Fibroblast of lung (primary cell): ENCODE data around the gene CHCHD6. TPM values are rescaled to one million over a fixed set of nuclear protein-coding genes. Genes with fewer than 3 reads are reported as not detected.

Experiments
- DNase-seq, 2 donors: peaks; one replicate each; pipeline versions ENCODE4 v3.0.0 to v3.0.0-alpha.2; 2010; ENCODE audit warnings: low read depth in 2 of 2
- H2AFZ ChIP-seq: 2 replicates; pipeline ENCODE4 v1.5.1; 2012; ENCODE audit warnings: low read length, control low read depth, inconsistent platforms
- H3K27ac ChIP-seq: 2 replicates; pipeline ENCODE4 v1.5.1; 2011; ENCODE audit warnings: low read length, control low read depth; ENCODE audit not compliant: insufficient read depth
- H3K27me3 ChIP-seq: 2 replicates; pipeline ENCODE4 v1.5.1; 2011; ENCODE audit warnings: mild to moderate bottlenecking, low read length; ENCODE audit not compliant: control insufficient read depth, insufficient read depth
- H3K36me3 ChIP-seq: 2 replicates; pipeline ENCODE4 v1.5.1; 2011; ENCODE audit warnings: low read length; ENCODE audit not compliant: control insufficient read depth, insufficient read depth
- H3K4me1 ChIP-seq: 2 replicates; pipeline ENCODE4 v1.5.1; 2011; ENCODE audit warnings: low read length; ENCODE audit not compliant: control insufficient read depth, insufficient read depth; ENCODE audit errors: extremely low read depth
- H3K4me2 ChIP-seq: 2 replicates; pipeline ENCODE4 v1.5.1; 2011; ENCODE audit warnings: low read length, control low read depth; ENCODE audit not compliant: insufficient read depth; ENCODE audit errors: extremely low read depth
- H3K4me3 ChIP-seq, 4 experiments: fragments of 200-600 bp in 1 of 4; sonication (generic) in 1 of 4; replicated peaks in 1 of 4; 2 replicates each; pipeline ENCODE4 v1.5.1; 2011 to 2016; ENCODE audit warnings: low read length in 4 of 4, low read depth in 3 of 4, mild to moderate bottlenecking in 3 of 4, control low read depth in 2 of 4, inconsistent platforms in 1 of 4, mixed read lengths in 1 of 4; ENCODE audit not compliant: insufficient read depth in 1 of 4; ENCODE audit errors: control extremely low read depth in 1 of 4
- H3K79me2 ChIP-seq: 2 replicates; pipeline ENCODE4 v1.5.1; 2012; ENCODE audit warnings: mild to moderate bottlenecking, low read length, inconsistent platforms; ENCODE audit not compliant: control insufficient read depth, insufficient read depth
- H3K9ac ChIP-seq: 2 replicates; pipeline ENCODE4 v1.5.1; 2011; ENCODE audit warnings: mild to moderate bottlenecking, low read length, control low read depth; ENCODE audit not compliant: insufficient read depth
- H3K9me3 ChIP-seq: 2 replicates; pipeline ENCODE4 v1.5.1; 2012; ENCODE audit warnings: low read depth, low read length; ENCODE audit not compliant: control insufficient read depth, insufficient read depth
- H4K20me1 ChIP-seq: 2 replicates; pipeline ENCODE4 v1.5.1; 2011; ENCODE audit warnings: low read length; ENCODE audit not compliant: control insufficient read depth, insufficient read depth; ENCODE audit errors: extremely low read depth
- CTCF ChIP-seq, 2 donors: IDR thresholded peaks in 1 of 2; conservative IDR thresholded peaks in 1 of 2; 1 replicate in 1 of 2; 2 replicates in 1 of 2; pipeline ENCODE4 v1.5.1; 2011 to 2012; ENCODE audit warnings: low read length in 2 of 2, control low read depth in 1 of 2, inconsistent platforms in 1 of 2, low read depth in 1 of 2, mild to moderate bottlenecking in 1 of 2
- EZH2 ChIP-seq: IDR thresholded peaks from 2 replicates; pipeline ENCODE4 v1.5.1; 2012; ENCODE audit warnings: low read length, control low read depth, mild to moderate bottlenecking; ENCODE audit errors: missing control alignments
- polyA plus RNA-seq, 2 donors: library from polyadenylated mRNA; depleted of rRNA in 1 of 2; stranded (reverse) in 1 of 2; unstranded in 1 of 2; fragments of >200 nt; gene quantifications; 2 replicates each; pipeline ENCODE4 v1.2.1, GENCODE V29; 2011 to 2012; ENCODE audit warnings: missing spikeins in 1 of 2
- total RNA-seq: library from RNA; depleted of rRNA; stranded (reverse); fragments of >200 nt; gene quantifications from 2 replicates; pipeline ENCODE4 v1.2.1, GENCODE V29; 2014

Gene CHCHD6
- total and polyA plus RNA-seq, 2 donors (not counting 1 experiment from before 2014, with no cell fraction given), result 9.5 to 11.1 TPM

GRCh38 chr3:126854666-126855065 lies 150.6 kb downstream of the CHCHD6 start:
- H2AFZ ChIP-seq, result no peak overlapping the region
- no peak overlapping the region for H3K4me2 ChIP-seq
- no peak overlapping the region for H3K27ac ChIP-seq
- no peaks in the 10 kb centered on the region for H3K9me3 ChIP-seq
- H3K4me1 ChIP-seq, result no peaks in the 10 kb centered on the region
- DNase-seq, result no peak
- no peak overlapping the region for H3K9ac ChIP-seq
- no peaks in the 10 kb centered on the region for H3K79me2 ChIP-seq
- no peak for TF ChIP-seq EZH2
- TF ChIP-seq CTCF (conservative IDR thresholded peaks at IDR 0.05 in 1 of 2, IDR thresholded peaks at IDR 0.05 in 1 of 2; ENCODE audit: low read depth in 1 of 2, low read length in 2 of 2), result no peak
- no peaks in the 10 kb centered on the region for H3K27me3 ChIP-seq
- no peak overlapping the region for H3K4me3 ChIP-seq
- H3K36me3 ChIP-seq, result no peaks in the 10 kb centered on the region
- H4K20me1 ChIP-seq, result no peaks in the 10 kb centered on the region

DNA sequence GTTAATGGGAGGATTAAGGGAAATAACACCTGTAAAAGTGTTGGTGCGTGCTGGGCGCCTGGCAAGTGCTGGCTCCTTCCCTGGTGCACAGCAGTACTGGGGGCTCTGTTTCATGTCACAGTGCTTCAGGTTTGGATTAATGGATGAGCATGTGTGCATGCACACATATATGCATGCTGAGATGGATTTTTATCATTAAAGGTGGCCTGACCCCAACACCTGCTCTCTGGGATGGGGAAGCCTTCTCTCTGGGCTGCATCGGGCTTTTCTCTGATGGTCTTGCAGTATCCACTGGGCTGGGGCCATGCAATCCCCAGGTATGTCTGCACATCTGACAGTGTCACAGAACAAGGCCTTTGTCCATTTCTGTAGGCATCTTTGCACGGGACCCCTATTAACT lies 151.3 kb downstream of the CHCHD6 start:
- Histone ChIP-seq H3K9ac (no peak overlapping the region), H2AFZ (no peak overlapping the region), H3K4me1 (no peaks in the 10 kb centered on the region), H4K20me1 (no peaks in the 10 kb centered on the region), H3K79me2 (no peaks in the 10 kb centered on the region), H3K27me3 (no peaks in the 10 kb centered on the region), H3K9me3 (no peaks in the 10 kb centered on the region), H3K4me2 (no peak overlapping the region), H3K36me3 (no peaks in the 10 kb centered on the region), H3K27ac (no peak overlapping the region), H3K4me3 (no peak overlapping the region)
- no peak for DNase-seq
- TF ChIP-seq EZH2, result no peak
- TF ChIP-seq CTCF (conservative IDR thresholded peaks at IDR 0.05 in 1 of 2, IDR thresholded peaks at IDR 0.05 in 1 of 2; ENCODE audit: low read depth in 1 of 2, low read length in 2 of 2), result no peak

DNA sequence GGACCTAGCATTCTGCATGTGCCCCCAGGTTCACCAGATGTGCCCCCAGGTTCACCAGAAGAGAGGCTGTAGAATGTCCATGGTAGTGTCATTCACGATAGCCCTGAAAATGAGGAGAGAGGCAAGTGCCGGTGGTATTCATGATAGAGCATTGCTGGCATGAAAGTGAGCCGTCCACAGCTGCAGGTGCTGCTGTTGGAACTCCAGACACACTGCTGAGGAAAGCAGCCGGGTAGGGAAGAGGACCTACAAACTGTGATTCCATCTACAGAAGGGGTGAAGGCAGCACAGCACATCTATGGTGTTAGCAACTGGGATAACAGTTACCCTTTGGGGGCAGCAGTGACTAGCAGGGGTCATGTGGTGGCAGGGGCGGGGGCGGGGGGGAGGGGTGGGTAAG lies 153.9 kb downstream of the CHCHD6 start:
- H3K4me2 ChIP-seq, result no peak overlapping the region
- H3K9me3 ChIP-seq, result no peaks in the 10 kb centered on the region
- no peaks in the 10 kb centered on the region for H3K36me3 ChIP-seq
- no peaks in the 10 kb centered on the region for H3K4me1 ChIP-seq
- TF ChIP-seq EZH2 (no peak), CTCF (conservative IDR thresholded peaks at IDR 0.05 in 1 of 2, IDR thresholded peaks at IDR 0.05 in 1 of 2; ENCODE audit: low read depth in 1 of 2, low read length in 2 of 2) (no peak)
- no peak overlapping the region for H3K27ac ChIP-seq
- H4K20me1 ChIP-seq, result no peaks in the 10 kb centered on the region
- no peaks in the 10 kb centered on the region for H3K27me3 ChIP-seq
- H3K79me2 ChIP-seq, result no peaks in the 10 kb centered on the region
- DNase-seq, result no peak
- no peak overlapping the region for H3K9ac ChIP-seq
- no peak overlapping the region for H3K4me3 ChIP-seq
- H2AFZ ChIP-seq, result no peak overlapping the region
